Left hindlimb (tissue), 1 donor: ENCODE data around the gene COL26A1.
"Not testable (repeated sequence)": the region's sequence is repeated elsewhere in the genome, so short reads cannot be mapped to it uniquely, and the experiment has no call there.

Source experiments
- DNase-seq: peaks from one replicate; pipeline ENCODE4 v3.0.0-alpha.2; 2018

Gene COL26A1

GRCh38 chr7:101402835-101403234, 40.2 kb downstream of the COL26A1 start:
- no peak for DNase-seq

GRCh38 chr7:101405474-101406067, 42.9 kb downstream of the COL26A1 start:
- DNase-seq, result no peak

GRCh38 chr7:101410743-101411507, 48.2 kb downstream of the COL26A1 start:
- DNase-seq, result no peak

GRCh38 chr7:101411508-101411874, 48.8 kb downstream of the COL26A1 start:
- no peak for DNase-seq

- DNase-seq, result no peak
These were observed 50.3 kb downstream of the COL26A1 start for GRCh38 chr7:101412976-101413375.

- no peak for DNase-seq
These were observed 56.0 kb downstream of the COL26A1 start for GRCh38 chr7:101418694-101419093.

- no peak for DNase-seq
These were observed 57.2 kb downstream of the COL26A1 start for GRCh38 chr7:101419831-101420230.

- no peak for DNase-seq
These were observed 57.8 kb downstream of the COL26A1 start for GRCh38 chr7:101420436-101420835.

- DNase-seq, result no peak
These were observed 59.9 kb downstream of the COL26A1 start for GRCh38 chr7:101422356-101423195.

GRCh38 chr7:101426303-101427011, 63.8 kb downstream of the COL26A1 start:
- DNase-seq, result no peak

GRCh38 chr7:101428093-101428866, 65.6 kb downstream of the COL26A1 start:
- no peak for DNase-seq

- no peak for DNase-seq
These were observed 69.6 kb downstream of the COL26A1 start for GRCh38 chr7:101432316-101432715.

GRCh38 chr7:101433688-101434087, 71.0 kb downstream of the COL26A1 start:
- no peak for DNase-seq

GRCh38 chr7:101434155-101434554, 71.5 kb downstream of the COL26A1 start:
- DNase-seq, result not testable (repeated sequence)

- no peak for DNase-seq
These were observed 73.0 kb downstream of the COL26A1 start for GRCh38 chr7:101435461-101436220.

GRCh38 chr7:101436221-101436735, 73.6 kb downstream of the COL26A1 start:
- DNase-seq, result no peak

GRCh38 chr7:101436857-101437576, 74.3 kb downstream of the COL26A1 start:
- no peak for DNase-seq

- DNase-seq, result no peak
These were observed 79.2 kb downstream of the COL26A1 start for GRCh38 chr7:101441890-101442289.

- no peak for DNase-seq
These were observed 79.9 kb downstream of the COL26A1 start for GRCh38 chr7:101442426-101443070.

GRCh38 chr7:101450064-101450463, 87.4 kb downstream of the COL26A1 start:
- no peak for DNase-seq
